HUES6 (cell line): ENCODE results near the gene UBE2S.
"Not testable (repeated sequence)": the region's sequence is repeated elsewhere in the genome, so short reads cannot be mapped to it uniquely, and the experiment has no call there.

Experiments
- H3K27ac ChIP-seq: 2 replicates; pipeline ENCODE4 v1.7.0; 2013; ENCODE audit warnings: low read depth, mild to moderate bottlenecking, low read length, inconsistent platforms
- H3K27me3 ChIP-seq: 2 replicates; pipeline ENCODE4 v1.6.1; 2013; ENCODE audit warnings: low read length; ENCODE audit not compliant: control insufficient read depth, insufficient read depth
- H3K36me3 ChIP-seq: 2 replicates; pipeline ENCODE4 v1.6.1; 2013; ENCODE audit warnings: low read length; ENCODE audit not compliant: control insufficient read depth, insufficient read depth
- H3K4me1 ChIP-seq: 2 replicates; pipeline ENCODE4 v1.6.1; 2013; ENCODE audit warnings: low read length; ENCODE audit not compliant: control insufficient read depth, insufficient read depth
- H3K4me3 ChIP-seq: 2 replicates; pipeline ENCODE4 v1.5.1; 2013; ENCODE audit warnings: low read depth, low read length
- H3K9ac ChIP-seq: one replicate; pipeline ENCODE4 v1.6.1; 2013; ENCODE audit warnings: mild to moderate bottlenecking, low read length
- H3K9me3 ChIP-seq: 2 replicates; pipeline ENCODE4 v1.6.1; 2013; ENCODE audit warnings: low read depth, low read length; ENCODE audit not compliant: control insufficient read depth, insufficient read depth

UBE2S gene

DNA sequence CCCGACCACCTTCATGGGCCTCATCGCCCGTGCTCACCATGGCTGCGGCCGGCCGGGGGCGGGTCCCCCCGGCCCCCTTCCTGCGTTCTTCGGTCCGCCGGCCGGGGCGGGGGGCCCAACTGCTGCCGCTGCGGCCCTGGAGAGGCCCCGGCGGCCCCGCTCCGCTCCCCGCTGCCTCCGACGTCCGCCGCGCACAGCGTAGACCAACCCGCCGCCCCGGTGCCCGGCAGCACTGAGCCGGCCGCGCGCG lies at the start of gene UBE2S:
TSS of gene UBE2S (minus strand) at position 239 of the 250 bp plus-strand sequence. CDS start at position 40, 199 bp downstream.
- Histone ChIP-seq H3K4me1 (peaks cover 22% of the 10 kb centered on the region), H3K4me3 (peak within 1 kb of the TSS; percentile 79), H3K9ac (peak within 1 kb of the TSS; percentile 87), H3K36me3 (peaks cover 39% of the 10 kb centered on the region), H3K27ac (peak within 1 kb of the TSS; percentile 100)
- H3K27me3 ChIP-seq, H3K9me3 ChIP-seq: not testable (repeated sequence)

DNA sequence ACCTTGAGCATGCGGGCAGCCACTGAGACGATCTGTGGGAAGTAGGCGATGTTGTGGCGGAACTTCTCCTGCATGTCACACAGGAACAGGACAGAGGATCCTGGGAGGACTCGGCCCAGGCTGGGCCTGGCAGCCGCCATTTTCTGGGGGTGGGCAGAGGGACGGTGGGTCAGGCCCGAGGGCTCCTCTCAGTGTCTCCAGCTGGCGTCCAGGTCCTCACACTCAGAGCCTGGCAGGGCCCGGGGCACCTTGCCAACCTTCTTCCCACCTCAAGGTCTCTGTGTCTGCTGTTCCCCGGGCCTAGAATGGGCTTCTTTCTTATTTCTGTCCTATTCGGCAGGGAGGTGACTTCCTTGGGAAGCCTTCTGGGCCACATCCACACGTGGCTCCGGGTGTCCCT lies 48.8 kb upstream of the UBE2S start:
- no peaks in the 10 kb centered on the region for H3K9me3 ChIP-seq
- H3K4me1 ChIP-seq = peaks cover 12% of the 10 kb centered on the region
- H3K4me3 ChIP-seq = no peak overlapping the region
- peaks cover 11% of the 10 kb centered on the region for H3K36me3 ChIP-seq
- no peak overlapping the region for H3K9ac ChIP-seq
- H3K27me3 ChIP-seq = peaks cover 17% of the 10 kb centered on the region
- H3K27ac ChIP-seq = no peak overlapping the region

DNA sequence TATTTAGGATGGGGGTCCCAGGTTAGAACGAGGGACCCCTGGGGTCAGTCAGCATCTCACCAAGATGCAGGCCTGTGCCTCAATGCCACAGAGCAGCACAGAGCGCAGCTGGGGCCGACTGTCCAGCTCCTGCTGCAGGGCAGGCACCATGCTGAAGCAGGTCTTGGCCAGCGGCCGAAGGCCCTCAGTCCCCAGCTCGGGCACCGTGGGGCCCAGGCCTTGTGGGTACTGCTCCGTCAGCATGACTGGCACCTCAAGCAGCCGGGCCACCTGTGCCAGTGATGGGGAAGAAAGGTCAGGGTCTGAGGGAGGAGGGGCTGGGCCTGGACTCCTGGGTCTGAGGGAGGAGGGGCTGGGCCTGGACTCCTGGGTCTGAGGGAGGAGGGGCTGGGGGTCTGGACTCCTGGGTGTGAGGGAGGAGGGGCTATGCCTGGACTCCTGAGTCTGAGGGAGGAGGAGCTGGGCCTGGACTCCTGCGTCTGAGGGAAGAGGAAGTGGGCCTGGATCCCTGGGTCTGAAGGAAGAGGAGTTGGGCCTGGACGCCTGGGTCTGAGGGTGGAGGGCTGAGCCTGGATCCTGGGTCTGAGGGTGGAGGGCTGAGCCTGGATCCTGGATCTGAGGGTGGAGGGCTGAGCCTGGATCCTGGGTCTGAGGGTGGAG lies 48.1 kb upstream of the UBE2S start:
- H3K36me3 ChIP-seq = peaks cover 11% of the 10 kb centered on the region

DNA sequence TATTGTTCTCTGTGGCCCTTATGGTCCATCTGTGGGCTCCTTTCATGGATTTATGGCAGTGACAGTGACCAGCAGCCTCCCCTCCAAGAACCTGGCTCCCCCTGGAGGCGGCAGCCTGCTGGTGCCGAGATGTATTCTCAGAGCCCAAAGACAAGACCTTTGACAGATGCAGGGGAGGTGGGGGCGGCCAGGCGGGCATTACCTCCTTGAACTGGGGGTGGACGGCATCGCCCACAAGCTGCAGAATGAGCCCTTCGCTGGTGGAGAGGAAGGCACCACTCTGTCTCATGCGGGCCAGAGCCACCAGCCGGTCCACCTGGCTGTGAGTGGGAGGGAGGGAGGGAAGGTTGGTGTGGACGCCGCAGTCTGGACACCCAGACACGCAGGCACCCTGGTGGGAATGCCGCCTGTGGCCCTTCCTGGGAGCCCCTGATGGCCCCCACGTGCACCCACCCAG lies 47.2 kb upstream of the UBE2S start:
- no peak overlapping the region for H3K9ac ChIP-seq
- H3K27me3 ChIP-seq = peaks cover 31% of the 10 kb centered on the region
- H3K4me1 ChIP-seq = peaks cover 2% of the 10 kb centered on the region
- no peak overlapping the region for H3K4me3 ChIP-seq
- peaks cover 11% of the 10 kb centered on the region for H3K36me3 ChIP-seq
- H3K9me3 ChIP-seq = no peaks in the 10 kb centered on the region
- no peak overlapping the region for H3K27ac ChIP-seq

More for the DNA sequence above, 48.1 kb upstream of the UBE2S start:
- Histone ChIP-seq H3K27me3 (peaks cover 24% of the 10 kb centered on the region), H3K4me1 (peaks cover 11% of the 10 kb centered on the region), H3K9me3 (no peaks in the 10 kb centered on the region), H3K9ac (no peak overlapping the region), H3K4me3 (no peak overlapping the region), H3K27ac (no peak overlapping the region)

DNA sequence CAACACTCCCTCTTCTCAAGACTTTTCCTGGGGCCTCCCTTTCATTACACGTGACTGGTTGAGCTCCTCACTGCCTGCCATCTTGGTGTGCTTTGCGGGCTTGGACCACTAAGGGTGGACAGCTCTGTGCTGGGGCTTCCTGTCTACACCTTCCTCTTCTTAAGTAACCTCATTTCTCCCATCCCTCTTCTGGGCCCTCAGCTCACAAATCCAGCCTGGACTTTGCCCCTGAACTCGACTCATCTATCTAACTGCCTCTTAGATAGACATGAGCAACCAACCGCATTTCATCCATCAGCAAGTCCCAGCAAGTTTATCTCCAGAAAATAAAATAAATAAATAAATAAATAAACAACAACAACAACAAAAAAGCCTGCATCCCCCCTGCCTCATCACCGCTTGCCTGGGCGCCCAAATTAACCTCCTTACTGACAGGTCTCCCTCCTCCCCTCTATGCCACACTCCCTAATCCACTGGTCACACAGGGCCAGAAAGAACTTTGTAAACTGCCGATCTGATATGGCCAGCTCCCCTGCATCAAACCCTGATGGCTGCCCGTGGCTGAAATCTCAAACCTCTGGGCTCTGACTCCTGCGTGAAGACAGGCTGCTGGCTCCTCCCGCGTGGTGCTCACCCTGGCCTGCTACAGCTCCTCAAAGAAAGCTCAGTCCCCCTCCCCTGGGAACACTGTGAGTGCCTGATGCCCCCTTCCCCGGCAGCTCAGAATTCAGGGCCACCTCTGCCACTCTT lies 46.1 kb upstream of the UBE2S start:
- H3K36me3 ChIP-seq = peaks cover 11% of the 10 kb centered on the region
- H3K4me1 ChIP-seq = no peaks in the 10 kb centered on the region; the same call in 1 of the 2 replicates
- no peak overlapping the region for H3K4me3 ChIP-seq
- H3K27me3 ChIP-seq = peaks cover 43% of the 10 kb centered on the region
- no peak overlapping the region for H3K27ac ChIP-seq
- H3K9me3 ChIP-seq = no peaks in the 10 kb centered on the region
- H3K9ac ChIP-seq = no peak overlapping the region

DNA sequence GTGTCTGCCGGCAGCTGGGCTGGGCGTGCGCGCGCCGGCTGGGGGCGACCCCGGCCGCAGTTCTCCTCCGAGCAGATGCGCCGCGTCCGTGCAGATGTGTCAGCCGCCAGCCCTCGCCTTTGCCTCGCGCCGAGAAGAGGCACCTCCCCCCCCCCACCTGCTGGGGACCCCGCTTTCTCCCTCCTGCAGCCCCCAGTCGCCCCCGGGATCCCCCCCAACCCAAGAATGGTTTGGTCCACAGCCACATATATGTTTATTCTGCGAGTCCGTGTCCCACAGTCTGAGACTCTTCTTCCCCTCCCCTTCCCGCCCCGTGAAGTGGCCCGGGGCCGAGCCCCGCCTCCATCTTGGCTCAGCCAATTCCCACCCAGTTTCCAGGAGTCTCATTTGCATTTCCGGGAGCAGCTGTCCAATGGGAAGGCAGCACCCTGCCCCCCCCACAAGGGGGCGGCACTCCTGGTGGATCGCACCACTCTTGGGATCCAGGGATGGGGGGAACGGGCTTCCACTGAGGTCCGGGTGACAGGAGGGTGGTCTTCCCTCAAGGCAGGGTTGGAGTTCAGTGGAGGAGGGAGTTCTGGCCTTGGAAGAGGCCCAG lies 45.3 kb upstream of the UBE2S start:
- Histone ChIP-seq H3K9ac (no peak overlapping the region), H3K9me3 (no peaks in the 10 kb centered on the region), H3K4me3 (peak overlapping the region; percentile 53), H3K36me3 (peaks cover 11% of the 10 kb centered on the region), H3K27me3 (peaks cover 51% of the 10 kb centered on the region), H3K27ac (no peak overlapping the region), H3K4me1 (no peaks in the 10 kb centered on the region)

DNA sequence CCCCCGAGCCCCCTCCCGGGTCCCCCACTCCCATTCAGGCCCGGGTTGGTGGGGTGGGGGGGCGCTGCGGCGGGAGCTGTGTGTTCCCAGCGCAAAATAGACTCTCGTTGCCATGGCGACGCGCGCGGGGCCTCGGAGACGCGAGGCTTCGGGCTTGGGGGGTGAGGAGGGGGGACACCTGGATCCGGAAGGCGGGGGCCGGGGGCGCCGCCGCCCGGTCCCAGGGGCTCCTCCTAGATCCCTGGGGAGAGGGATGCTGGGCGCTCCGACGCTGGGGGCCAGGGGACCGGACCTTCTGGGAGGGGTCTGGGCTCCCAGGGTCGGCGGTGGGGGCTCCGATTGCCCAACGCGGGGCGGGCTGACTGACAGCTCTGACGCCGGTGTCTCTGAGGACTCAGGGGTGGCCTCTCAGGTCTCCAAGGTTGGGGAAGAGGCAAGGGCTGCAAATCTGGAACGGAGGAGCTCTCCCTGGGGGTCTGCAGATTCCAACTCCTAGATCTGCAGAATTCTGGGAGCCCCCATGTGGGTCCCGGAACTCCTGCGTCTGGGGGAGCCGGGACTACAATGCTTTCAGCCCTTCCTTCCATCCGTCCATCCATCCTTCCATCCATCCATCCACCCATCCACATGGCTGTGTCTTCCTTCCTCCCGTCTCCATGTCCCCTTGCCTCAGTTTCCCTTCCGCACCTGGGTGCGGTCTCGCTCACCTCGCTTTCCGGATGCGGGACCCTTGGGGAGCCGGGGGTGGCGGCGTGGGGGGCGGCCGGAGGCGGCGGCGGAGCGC lies 44.6 kb upstream of the UBE2S start:
- Histone ChIP-seq H3K27me3 (peaks cover 58% of the 10 kb centered on the region), H3K9ac (no peak overlapping the region), H3K36me3 (peaks cover 11% of the 10 kb centered on the region), H3K4me1 (no peaks in the 10 kb centered on the region), H3K9me3 (no peaks in the 10 kb centered on the region), H3K27ac (no peak overlapping the region), H3K4me3 (peak overlapping the region; percentile 53)

DNA sequence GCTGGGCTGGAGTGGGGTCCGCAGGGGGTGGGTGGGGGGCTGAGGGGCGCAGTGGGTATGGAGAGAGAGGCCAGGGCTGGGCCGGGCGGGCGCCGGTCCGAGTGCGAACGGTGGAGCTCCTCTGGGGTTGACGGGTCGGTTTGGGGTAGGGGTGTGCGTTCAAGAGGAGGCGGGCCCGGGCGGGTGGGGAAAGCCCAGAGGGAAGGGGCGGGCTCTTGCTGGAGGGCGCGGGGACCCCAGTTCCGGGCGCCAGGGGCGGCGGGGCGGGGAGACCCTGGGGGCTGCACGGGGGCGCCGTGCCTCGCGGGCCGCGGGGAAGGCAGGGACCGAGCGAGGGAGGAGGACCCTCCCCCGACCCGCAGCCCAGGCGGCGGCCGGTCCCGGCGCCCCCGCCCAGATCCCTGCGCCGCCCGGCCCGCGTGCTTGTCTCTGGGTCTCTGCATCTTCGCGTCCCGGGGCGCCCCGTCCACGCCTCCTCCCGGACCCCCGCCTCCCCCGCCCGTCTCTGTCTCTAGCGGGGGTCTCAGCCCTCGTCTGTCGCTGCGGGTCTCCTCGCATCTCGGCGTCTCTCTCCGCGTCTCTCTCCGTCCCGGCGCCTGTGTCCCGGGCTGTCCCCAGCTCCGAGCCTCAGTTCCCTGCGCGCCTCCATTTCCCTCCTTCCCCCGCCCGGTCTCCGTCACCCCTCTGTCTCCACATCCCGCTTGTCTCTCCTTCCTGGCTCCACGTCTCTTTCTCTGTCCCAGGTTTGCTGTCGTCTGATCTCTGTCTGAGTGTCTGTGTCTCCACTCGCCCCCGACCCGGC lies 43.8 kb upstream of the UBE2S start:
- Histone ChIP-seq H3K4me3 (peak overlapping the region; percentile 53), H3K9ac (no peak overlapping the region), H3K4me1 (no peaks in the 10 kb centered on the region), H3K9me3 (no peaks in the 10 kb centered on the region), H3K27me3 (peaks cover 66% of the 10 kb centered on the region), H3K36me3 (peaks cover 8% of the 10 kb centered on the region), H3K27ac (no peak overlapping the region)

DNA sequence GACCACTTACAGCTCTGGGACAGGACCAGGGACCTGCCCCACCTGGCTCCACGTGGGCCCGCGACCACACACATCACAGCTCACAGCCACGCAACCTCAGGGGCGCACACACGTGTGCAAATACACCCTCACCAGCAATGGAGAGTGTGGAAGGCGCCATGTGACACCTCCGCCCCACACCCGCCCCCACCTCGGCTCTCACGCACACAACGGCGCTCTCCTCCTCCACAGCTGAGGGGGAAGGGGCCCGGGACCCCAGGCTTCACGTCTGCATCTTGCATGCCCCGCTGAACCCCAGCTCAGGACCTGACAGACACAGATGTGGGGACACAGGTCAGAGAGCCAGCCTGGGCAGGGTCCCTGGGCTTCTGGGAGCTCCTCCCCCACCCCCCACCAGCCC lies 41.9 kb upstream of the UBE2S start:
- Histone ChIP-seq H3K27ac (no peak overlapping the region), H3K4me1 (no peaks in the 10 kb centered on the region), H3K4me3 (no peak overlapping the region), H3K9me3 (no peaks in the 10 kb centered on the region), H3K27me3 (peaks cover 84% of the 10 kb centered on the region), H3K9ac (no peak overlapping the region), H3K36me3 (0 out of 2 replicates have a peak, but pooled peaks cover 3% of the 10 kb centered on the region)

DNA sequence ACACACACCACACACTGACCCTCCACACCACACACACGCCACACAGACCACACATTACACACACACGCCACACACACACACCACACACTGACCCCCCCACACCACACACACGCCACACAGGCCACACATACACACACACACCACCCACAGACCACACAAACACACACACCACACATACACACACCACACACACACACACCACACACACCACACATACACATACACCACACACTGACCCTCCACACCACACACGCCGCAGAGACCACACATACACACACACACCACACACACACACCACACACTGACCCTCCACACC lies 40.5 kb upstream of the UBE2S start:
- H3K9me3 ChIP-seq, H3K36me3 ChIP-seq, H3K4me3 ChIP-seq, H3K27ac ChIP-seq, H3K9ac ChIP-seq, H3K4me1 ChIP-seq: not testable (repeated sequence)
- H3K27me3 ChIP-seq = peaks cover 93% of the 10 kb centered on the region
